H1 (cell line): ENCODE results near the gene NFAT5. TPM values are rescaled to one million over a fixed set of nuclear protein-coding genes. Genes with fewer than 3 reads are reported as not detected.

Source experiments
- BCL11A ChIP-seq, 2 experiments: IDR thresholded peaks; one replicate each; pipeline ENCODE4 v1.6.1; 2011; ENCODE audit warnings: low read depth in 2 of 2, low read length in 2 of 2, mild to moderate bottlenecking in 2 of 2
- CHD2 ChIP-seq: IDR thresholded peaks from 2 replicates; pipeline ENCODE4 v1.6.1; 2012; ENCODE audit warnings: low read length, improper control_type of control experiment
- SIX5 ChIP-seq: IDR thresholded peaks from 2 replicates; pipeline ENCODE4 v1.6.1; 2011; ENCODE audit warnings: mild to moderate bottlenecking, low read depth, low read length
- polyA plus RNA-seq, 7 experiments: library from polyadenylated mRNA; depleted of rRNA in 3 of 7; stranded (reverse) in 5 of 7; unstranded in 2 of 7; fragments of >200 nt in 5 of 7; fragments of 200-250 nt in 2 of 7; gene quantifications; 1 replicate in 5 of 7; 2 replicates in 1 of 7; 4 replicates in 1 of 7; pipeline versions ENCODE4 v1.2.1 to v1.2.3, GENCODE V29; 2011 to 2013; ENCODE audit warnings: missing spikeins in 2 of 7, mixed read lengths in 2 of 7
- total RNA-seq: library from RNA; stranded (reverse); fragmentation: NEBNext Ultra II Directional; extraction: Animal tissue kit (Norgen Biotek cat#: 25700); gene quantifications from 2 replicates; pipeline ENCODE4 v1.2.1, GENCODE V29; 2021

Gene NFAT5
- total and polyA plus RNA-seq, 2 of the 8 experiments (the other 6 are each of a cell fraction or from before 2014, with no cell fraction given), result 8.9 to 29.0 TPM

DNA sequence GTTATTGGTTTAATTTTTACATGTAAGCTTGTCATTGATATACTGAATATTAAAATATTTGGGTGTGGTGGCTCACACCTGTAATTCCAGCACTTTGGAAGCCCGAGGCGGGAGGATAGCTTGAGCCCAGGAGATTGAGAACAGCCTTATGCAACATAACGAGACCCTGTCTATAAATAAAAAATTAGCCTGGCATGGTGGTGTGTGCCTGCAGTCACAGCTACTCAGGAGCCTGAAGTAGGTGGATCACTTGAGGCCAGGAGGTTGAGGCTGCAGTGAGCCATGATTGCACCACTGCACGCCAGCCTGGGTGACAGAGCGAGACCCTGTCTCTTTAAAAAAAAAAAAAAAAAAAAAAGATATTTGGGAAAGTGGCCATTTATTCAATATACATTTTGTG lies 32.3 kb downstream of the NFAT5 start (continued):
- TF ChIP-seq SIX5 (no peak), CHD2 (no peak), BCL11A (IDR thresholded peaks at IDR 0.05; ENCODE audit: low read depth in 2 of 2, low read length in 2 of 2) (no peak)
